ENCODE data around the gene MMRN1. TPM values are rescaled to one million over a fixed set of nuclear protein-coding genes. Genes with fewer than 3 reads are reported as not detected.

Gene MMRN1
- total and polyA plus RNA-seq, 8 donors = 0.56 to 7.1 (median 3.4) TPM

DNA sequence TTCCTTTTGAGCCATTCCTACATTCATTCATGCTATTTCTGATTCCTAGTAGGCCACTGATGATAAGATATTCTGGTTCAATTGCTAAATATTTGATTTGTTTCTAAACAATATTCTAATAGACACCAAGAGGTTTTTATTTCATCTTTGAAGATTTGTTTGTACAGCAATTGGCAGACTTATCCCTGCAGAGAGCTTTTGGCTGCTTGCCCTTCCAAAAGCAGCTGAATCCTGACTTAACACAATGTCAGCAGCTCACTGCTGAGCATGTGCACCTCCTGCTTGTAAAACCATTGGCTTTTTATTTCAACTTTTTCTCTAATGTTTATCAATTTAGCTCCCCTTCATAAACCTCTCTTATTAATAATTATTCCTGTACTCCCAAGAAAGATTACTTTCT is 45.3 kb downstream of the MMRN1 start:
- no peaks in the 10 kb centered on the region for H3K9me3 ChIP-seq
- ATAC-seq (peak in 2 of 4 donors; percentile 60 to 66), DNase-seq (peak in 2 of 6 donors; percentile 16 to 19), FAIRE-seq (no peak)
- no peaks in the 10 kb centered on the region for H3K36me3 ChIP-seq
- no peaks in the 10 kb centered on the region for H3K27me3 ChIP-seq
- H3K27ac ChIP-seq = no peak overlapping the region
- TF ChIP-seq, protein P1, sequence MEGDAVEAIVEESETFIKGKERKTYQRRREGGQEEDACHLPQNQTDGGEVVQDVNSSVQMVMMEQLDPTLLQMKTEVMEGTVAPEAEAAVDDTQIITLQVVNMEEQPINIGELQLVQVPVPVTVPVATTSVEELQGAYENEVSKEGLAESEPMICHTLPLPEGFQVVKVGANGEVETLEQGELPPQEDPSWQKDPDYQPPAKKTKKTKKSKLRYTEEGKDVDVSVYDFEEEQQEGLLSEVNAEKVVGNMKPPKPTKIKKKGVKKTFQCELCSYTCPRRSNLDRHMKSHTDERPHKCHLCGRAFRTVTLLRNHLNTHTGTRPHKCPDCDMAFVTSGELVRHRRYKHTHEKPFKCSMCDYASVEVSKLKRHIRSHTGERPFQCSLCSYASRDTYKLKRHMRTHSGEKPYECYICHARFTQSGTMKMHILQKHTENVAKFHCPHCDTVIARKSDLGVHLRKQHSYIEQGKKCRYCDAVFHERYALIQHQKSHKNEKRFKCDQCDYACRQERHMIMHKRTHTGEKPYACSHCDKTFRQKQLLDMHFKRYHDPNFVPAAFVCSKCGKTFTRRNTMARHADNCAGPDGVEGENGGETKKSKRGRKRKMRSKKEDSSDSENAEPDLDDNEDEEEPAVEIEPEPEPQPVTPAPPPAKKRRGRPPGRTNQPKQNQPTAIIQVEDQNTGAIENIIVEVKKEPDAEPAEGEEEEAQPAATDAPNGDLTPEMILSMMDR (IDR thresholded peaks at IDR 0.05) = no peak
- H3K4me3 ChIP-seq = no peak overlapping the region
- intact Hi-C loops (cut with DNase I) = no loop called here
- H3K4me1 ChIP-seq = no peaks in the 10 kb centered on the region

DNA sequence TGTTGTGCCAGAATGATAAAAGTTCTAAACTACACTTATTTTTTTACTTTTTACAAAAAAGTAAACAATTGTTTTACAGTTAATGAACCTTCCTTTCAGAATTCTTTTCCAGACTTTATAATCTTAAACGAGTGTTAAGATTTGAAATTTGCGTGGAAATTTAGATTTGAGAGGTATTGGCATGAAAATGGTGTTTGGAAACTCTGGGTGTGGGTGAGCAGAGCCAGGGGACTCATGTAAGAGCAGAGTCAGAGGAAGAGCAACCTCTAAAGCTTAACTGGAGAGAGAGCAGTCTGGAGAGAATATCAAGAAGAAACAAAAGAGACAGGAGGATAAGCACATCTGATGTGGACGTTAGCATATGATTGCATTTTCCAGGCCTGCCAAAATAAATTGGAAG is 48.2 kb downstream of the MMRN1 start:
- Histone ChIP-seq H3K36me3 (no peaks in the 10 kb centered on the region), H3K4me1 (no peaks in the 10 kb centered on the region), H3K27me3 (no peaks in the 10 kb centered on the region), H3K9me3 (no peaks in the 10 kb centered on the region), H3K4me3 (no peak overlapping the region), H3K27ac (no peak overlapping the region)
- no peak for DNase-seq
- FAIRE-seq = no peak
- ATAC-seq = no peak
- intact Hi-C loops (cut with DNase I) = no loop called here
- TF ChIP-seq, protein P1 (IDR thresholded peaks at IDR 0.05) = no peak
- 62 to 69% methylated on average over 3 of the region's 3 CpGs for WGBS, 2 donors

- Histone ChIP-seq H3K9me3 (no peaks in the 10 kb centered on the region), H3K27ac (no peak overlapping the region), H3K4me1 (no peaks in the 10 kb centered on the region), H3K4me3 (no peak overlapping the region), H3K36me3 (no peaks in the 10 kb centered on the region), H3K27me3 (no peaks in the 10 kb centered on the region)
- ATAC-seq (peak in 1 of 4 donors; percentile 46), FAIRE-seq (no peak), DNase-seq (no peak)
- TF ChIP-seq, protein P1 (IDR thresholded peaks at IDR 0.05) = peak in 1 of 4 donors; percentile 18
- 47 to 62% methylated on average over 2 of the region's 2 CpGs for WGBS, 2 donors
- intact Hi-C loops (cut with DNase I) = no loop called here
These were observed 55.2 kb downstream of the MMRN1 start for GRCh38 chr4:89949782-89950387.

DNA sequence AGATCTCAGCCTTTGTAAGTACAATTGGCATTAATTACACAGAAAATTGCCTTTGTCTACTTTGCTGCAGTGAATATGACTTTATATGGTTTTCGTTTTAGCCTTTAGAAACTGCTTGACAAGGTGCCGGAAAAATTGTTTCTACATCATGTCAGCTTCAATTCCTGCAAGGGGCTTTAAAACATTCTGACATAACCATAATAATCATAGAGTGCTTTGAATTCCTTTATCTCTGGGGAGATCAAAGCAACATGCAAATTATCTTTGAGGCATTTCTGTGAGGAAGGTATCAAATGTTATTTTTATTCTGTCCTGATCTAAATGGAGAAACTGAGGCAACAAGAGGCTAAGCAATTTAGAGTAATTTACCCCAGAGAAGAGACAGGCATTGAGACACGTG is 57.8 kb downstream of the MMRN1 start:
- ATAC-seq = no peak
- no peak overlapping the region for H3K27ac ChIP-seq
- 62 to 74% methylated on average over 3 of the region's 3 CpGs for WGBS, 2 donors
- no peak overlapping the region for H3K4me3 ChIP-seq
- TF ChIP-seq, protein P1 (IDR thresholded peaks at IDR 0.05) = no peak
- no peaks in the 10 kb centered on the region for H3K27me3 ChIP-seq
- FAIRE-seq = no peak
- DNase-seq = no peak
- H3K4me1 ChIP-seq = no peaks in the 10 kb centered on the region
- intact Hi-C loops (cut with DNase I) = no loop called here
- H3K36me3 ChIP-seq = no peaks in the 10 kb centered on the region
- H3K9me3 ChIP-seq = no peaks in the 10 kb centered on the region

DNA sequence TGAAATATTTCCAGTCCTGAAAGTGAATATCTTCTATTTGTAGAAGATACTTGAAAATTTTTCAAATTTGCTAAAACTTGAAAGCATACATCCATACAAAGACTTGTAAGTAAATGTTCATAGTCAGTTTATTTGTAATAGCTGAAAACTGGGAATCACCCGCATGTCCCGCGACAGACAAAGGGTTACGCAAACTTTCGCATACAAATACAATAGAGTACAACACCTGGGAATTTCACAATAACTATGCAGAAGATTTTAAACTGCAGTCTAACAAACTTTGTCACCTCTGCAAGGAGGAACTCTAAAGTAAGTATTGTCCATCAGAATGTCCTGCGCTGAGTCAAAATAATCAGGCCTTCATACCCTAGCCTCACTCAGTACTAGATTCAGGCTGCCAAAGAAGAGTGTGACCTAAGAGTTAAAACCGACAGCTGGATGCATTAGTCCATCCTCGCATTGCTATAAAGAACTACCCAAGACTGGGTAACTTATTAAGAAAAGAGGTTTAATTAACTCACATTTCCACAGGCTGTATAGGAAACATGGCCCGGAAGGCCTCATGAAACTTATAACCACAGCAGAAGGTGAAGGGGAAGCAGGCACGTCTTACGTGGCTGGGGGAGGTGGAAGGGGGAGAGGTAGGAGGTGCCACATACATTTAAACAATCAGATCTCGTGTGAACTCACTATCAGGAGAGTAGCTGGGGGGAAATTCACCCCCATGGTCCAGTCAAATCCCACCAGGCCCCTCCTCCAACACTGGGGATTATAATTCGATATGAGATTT is 60.4 kb downstream of the MMRN1 start:
- Histone ChIP-seq H3K27ac (no peak overlapping the region), H3K36me3 (no peaks in the 10 kb centered on the region), H3K9me3 (no peaks in the 10 kb centered on the region), H3K4me1 (no peaks in the 10 kb centered on the region), H3K4me3 (no peak overlapping the region), H3K27me3 (no peaks in the 10 kb centered on the region)
- DNase-seq (no peak), FAIRE-seq (no peak), ATAC-seq (no peak)
- TF ChIP-seq, protein P1 (IDR thresholded peaks at IDR 0.05) = no peak
- WGBS, 2 donors = 87 to 93% methylated on average over 13 of the region's 13 CpGs
- intact Hi-C loops (cut with DNase I) = no loop called here

All from pancreas (tissue), 10 donors.